HUDEP-2 (cell line): ENCODE results near the gene SEPTIN10.
"Not testable (repeated sequence)": the region's sequence is repeated elsewhere in the genome, so short reads cannot be mapped to it uniquely, and the experiment has no call there.

Source experiments
- DNase-seq, 76 experiments: peaks; one replicate each; lab custom pipeline; 2025; ENCODE audit not compliant: unreplicated experiment in 76 of 76; lab: John Stamatoyannopoulos, UW

The SEPTIN10 gene

GRCh38 chr2:109613922-109614714 lies at the start of gene SEPTIN10, which contains the start of gene SOWAHC:
SEPTIN10 (minus strand) TSS chr2:109613966; CDS start chr2:109613827, 139 bp downstream.
SOWAHC (plus strand) TSS chr2:109614364; CDS start chr2:109614490, 126 bp downstream.
- peak in 56 of 76 experiments; percentile 5 to 77 (median 46) for DNase-seq

DNA sequence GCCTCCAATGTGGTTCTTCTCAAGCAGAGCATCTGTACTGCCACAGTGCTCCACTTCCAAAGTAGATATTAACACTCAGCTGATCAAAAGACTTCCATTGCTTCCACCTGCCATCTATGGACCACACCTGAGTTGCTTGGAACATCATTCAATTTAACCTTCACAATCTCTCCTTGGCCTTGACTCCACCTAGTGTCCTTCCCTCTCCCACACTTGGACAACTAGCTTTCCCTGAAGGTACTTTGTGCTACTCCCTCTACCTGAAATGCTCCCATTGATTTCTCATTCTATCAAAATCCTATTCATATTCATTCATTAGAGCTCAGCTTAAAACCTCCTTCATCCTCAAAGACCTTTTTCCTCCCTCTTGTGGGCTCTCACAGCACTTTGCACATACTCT lies 49.1 kb upstream of the SEPTIN10 start:
- DNase-seq = no peak

DNA sequence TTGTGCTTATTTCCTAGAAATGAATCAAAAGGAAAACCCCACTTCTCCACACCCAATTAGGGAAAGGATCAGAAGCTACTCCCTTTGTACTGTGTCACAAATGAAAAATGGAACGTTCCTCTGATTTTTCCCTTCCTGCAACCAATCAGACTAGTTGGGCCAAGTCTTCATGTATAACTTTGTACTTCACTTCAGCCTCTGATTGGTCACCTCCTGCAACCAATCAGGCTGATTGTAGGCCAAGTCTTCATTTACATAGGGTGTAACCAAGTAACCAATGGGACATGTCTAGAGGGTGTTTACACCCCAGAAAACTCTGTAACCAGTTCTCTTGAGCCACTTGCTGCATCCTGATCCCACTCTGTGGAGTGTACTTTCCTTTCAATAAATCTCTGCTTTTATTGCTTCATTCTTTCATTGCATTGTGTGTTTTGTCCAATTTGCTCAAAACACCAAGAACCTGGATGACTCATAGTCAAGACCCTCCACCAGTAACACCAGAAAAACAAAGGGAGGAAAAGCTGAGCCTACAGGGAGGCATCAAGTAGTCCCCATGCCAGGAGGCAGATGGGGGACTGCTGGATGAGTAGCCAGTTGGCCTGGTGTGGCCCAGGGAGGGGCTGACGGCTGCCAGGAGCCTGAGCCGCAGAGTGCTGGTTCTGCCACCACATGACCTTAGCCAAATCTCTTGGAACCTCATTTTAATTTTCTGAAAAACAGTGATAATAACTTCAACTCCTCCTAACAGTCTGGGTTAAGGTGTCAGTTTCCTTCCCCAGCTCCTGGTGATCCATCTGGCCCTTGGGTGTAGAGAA lies 46.5 kb upstream of the SEPTIN10 start:
- DNase-seq = no peak

DNA sequence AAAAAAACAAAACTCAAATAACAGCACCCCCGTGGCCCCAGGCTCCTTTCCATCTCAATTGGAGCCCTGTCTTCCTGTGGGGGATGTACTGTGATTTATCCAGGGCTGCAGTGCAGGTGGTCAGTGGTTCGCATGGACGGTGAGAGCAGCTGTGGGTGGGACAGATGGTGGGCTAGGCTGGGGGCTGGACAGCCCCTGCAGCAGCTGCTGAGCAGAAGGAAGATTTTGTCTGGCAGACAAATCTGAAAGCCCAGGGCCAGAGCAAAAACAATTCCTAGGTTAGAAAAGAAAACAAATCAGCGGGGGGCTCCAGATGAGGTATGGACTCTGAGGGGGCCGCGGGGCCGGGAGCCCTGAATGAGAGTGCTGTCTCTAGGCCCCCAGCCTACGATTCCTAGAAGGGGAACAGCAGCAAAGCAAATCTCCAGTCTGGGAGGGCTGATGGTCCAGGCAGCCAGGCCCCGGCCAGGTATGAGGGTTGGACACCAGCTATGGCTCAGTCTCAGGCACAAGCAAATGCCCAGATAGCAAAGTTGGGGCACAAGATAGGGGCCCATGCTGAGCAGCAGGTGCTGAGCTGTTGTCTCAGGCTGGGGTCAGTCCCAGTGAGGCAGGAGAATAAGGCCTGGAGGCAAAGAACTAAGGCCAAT lies 45.8 kb upstream of the SEPTIN10 start:
- DNase-seq = no peak

- no peak for DNase-seq
Observed at GRCh38 chr2:109655287-109655686, 41.5 kb upstream of the SEPTIN10 start.

GRCh38 chr2:109654326-109655050 lies 40.7 kb upstream of the SEPTIN10 start:
- no peak for DNase-seq

DNA sequence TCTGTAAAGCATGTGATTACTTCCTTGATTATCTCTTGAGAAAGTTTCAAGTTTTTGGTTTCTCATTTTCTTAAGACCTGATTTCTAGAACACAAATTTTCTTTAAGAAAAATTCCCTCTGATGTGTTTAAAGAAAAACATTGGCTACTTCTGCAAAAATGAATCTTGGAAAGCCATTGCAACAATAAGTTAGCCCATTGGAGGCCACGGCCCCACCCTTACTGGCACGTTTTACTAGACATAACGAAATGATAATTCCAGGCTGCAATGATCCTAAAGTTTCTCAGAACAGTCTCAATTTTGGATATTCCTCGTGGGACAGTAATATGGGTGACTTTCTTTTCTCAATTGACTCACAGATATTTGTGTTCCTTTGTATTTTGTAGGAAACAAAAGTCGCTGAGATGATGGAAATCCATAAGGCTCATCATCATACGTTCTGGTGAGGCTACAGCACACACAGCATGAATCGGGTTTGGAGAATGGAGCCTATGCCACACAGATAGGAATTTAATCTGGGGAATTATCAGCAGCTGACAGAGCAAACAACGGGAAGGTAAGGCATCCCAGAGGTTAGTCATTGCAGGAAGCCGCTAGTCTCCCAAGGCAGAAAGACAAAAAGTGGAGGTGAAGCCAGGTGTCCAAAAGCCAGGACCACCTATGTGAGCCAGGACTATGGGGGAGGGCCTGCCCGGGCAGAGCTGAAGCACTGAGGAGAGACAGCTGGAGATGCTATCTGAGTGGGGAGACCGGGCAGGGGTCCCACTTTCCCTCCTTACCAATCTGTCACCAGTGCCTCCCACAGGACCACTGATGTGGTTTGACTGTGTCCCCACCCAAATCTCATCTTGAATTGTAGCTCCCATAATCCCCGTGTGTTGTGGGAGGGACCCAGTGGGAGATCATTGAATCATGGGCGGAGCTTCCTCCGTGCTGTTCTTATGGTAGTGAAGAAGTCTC lies 36.2 kb upstream of the SEPTIN10 start:
- DNase-seq = no peak

- DNase-seq = no peak
Observed at GRCh38 chr2:109648041-109648527, 34.3 kb upstream of the SEPTIN10 start.

GRCh38 chr2:109647636-109648035 lies 33.9 kb upstream of the SEPTIN10 start:
- no peak for DNase-seq

DNA sequence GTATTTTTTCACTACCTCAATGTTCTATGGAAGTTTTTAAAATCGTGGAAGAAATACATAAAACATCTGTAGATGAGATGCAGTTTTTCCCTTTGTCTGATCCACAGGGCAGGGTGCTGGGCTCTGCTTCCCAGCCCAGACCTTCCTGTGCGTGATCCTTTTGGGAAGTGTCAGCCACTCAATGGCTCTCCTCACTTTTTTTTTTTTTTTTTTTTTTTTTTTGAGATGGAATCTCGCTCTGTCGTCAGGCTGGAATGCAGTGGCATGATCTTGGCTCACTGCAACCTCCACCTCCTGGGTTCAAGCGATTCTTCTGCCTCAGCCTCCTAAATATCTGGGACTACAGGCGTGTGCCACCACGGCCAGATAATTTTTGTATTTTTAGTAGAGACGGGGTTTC lies 33.2 kb upstream of the SEPTIN10 start:
- no peak for DNase-seq

DNA sequence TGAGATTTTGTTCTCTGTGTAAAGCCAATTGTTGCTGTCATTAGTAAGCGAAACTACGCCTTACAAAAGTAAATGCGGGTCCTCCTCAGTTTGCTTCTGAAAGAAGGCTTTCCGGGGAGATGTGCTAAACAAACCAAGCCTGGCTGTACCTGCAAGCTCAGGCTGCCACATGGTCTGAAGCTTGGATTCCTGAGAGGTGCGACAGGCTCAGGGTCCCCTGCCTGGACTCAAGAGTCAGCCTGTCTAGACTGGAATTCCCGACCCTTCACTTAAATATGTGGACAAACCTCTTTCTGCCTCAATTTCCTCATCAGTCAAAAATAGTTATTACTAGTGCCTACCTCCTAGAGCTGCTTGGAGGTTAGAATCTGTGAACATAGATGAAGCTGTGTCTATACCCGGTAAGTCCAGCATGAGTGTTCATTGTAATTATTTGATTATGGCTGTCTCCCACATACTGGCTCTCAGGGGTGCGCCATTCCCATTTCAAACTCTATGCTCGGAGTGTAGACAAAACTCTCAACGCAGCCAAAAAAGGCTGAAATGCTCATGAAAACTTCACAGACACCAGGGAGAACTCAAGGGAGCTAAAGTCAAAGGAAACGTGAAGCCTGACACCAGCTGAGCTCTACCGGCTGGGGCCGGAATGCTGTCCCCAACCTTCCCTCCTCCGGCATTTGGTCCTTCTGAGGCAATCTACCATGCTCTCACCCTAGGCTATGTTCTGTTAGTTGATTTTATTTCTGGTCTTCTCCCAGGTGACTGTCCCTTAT lies 31.8 kb upstream of the SEPTIN10 start:
- DNase-seq = no peak

- DNase-seq = no peak
Observed at GRCh38 chr2:109644571-109645275, 31.0 kb upstream of the SEPTIN10 start.

- not testable (repeated sequence) for DNase-seq
Observed at GRCh38 chr2:109640000-109640399, 26.2 kb upstream of the SEPTIN10 start.

DNA sequence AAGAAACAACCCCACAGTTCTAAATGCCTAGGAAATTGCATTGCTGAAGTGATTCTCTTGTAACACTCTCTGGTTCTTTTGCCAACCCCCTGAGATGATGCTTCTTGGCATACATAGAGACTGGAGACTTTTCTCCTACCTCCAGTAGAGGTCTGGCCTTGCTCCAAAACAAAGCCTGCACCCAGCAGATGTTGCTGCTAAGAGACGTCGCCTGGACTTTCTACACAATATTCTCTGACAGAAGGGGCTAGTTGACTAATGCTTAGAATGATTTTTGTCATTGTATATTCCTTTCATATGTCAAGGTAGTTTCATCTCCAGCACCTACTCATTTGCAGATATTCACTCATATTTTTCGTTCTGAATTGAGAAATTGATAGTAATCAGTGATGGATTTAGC lies 25.0 kb upstream of the SEPTIN10 start:
- no peak for DNase-seq

GRCh38 chr2:109637749-109638570 lies 24.2 kb upstream of the SEPTIN10 start:
- DNase-seq = no peak

GRCh38 chr2:109636317-109636716 lies 22.6 kb upstream of the SEPTIN10 start:
- no peak for DNase-seq
